SK-N-SH treated with all-trans-retinoic acid at 6 μM for 48 hours (cell line): Measurements from ENCODE around the gene GRM4.

Source experiments
- ATAC-seq: fragments of 200-7000 bp; cut with Tn5 transposase; 3 replicates; pipeline ENCODE4 v1.9.1; 2020; ENCODE audit warnings: mild to moderate bottlenecking, moderate library complexity
- BACH2 ChIP-seq: fragments of 250-450 bp; sonication (Bioruptor Pico); IDR thresholded peaks from 2 replicates; pipeline ENCODE4 v1.9.0; 2021; ENCODE audit warnings: mild to moderate bottlenecking, borderline replicate concordance
- CSDC2 ChIP-seq: fragments of 250-450 bp; sonication (Bioruptor Pico); IDR thresholded peaks from 2 replicates; pipeline ENCODE4 v1.5.0; 2020; ENCODE audit warnings: mild to moderate bottlenecking, moderate library complexity
- ESRRG ChIP-seq: fragments of 250-450 bp; sonication (Bioruptor Pico); IDR thresholded peaks from 2 replicates; pipeline ENCODE4 v1.6.1; 2021; ENCODE audit warnings: mild to moderate bottlenecking
- GLIS3 ChIP-seq: fragments of 250-450 bp; sonication (Bioruptor Pico); IDR thresholded peaks from 2 replicates; pipeline ENCODE4 v1.5.0; 2020; ENCODE audit warnings: mild to moderate bottlenecking, moderate library complexity
- ISL1 ChIP-seq: fragments of 250-450 bp; sonication (Bioruptor Pico); IDR thresholded peaks from 2 replicates; pipeline ENCODE4 v2.1.2; 2022; ENCODE audit warnings: mild to moderate bottlenecking, moderate library complexity
- OSR1 ChIP-seq: fragments of 250-450 bp; sonication (Bioruptor Pico); IDR thresholded peaks from 2 replicates; pipeline ENCODE4 v1.8.0; 2022; ENCODE audit warnings: moderate library complexity, mild to moderate bottlenecking, inconsistent platforms
- POU6F1 ChIP-seq: fragments of 250-450 bp; sonication (Bioruptor Pico); IDR thresholded peaks from 2 replicates; pipeline ENCODE4 v1.8.0; 2021; ENCODE audit warnings: low read depth, mild to moderate bottlenecking, moderate library complexity, borderline replicate concordance
- PPARA ChIP-seq: fragments of 250-450 bp; sonication (Bioruptor Pico); IDR thresholded peaks from 2 replicates; pipeline ENCODE4 v1.5.0; 2020; ENCODE audit warnings: mild to moderate bottlenecking, borderline replicate concordance
- RARB ChIP-seq: fragments of 250-450 bp; sonication (Bioruptor Pico); IDR thresholded peaks from 2 replicates; pipeline ENCODE4 v1.8.0; 2021; ENCODE audit warnings: mild to moderate bottlenecking, moderate library complexity
- SNAI2 ChIP-seq: fragments of 250-450 bp; sonication (Bioruptor Pico); IDR thresholded peaks from 2 replicates; pipeline ENCODE4 v1.5.0; 2020; ENCODE audit warnings: mild to moderate bottlenecking, moderate library complexity
- TCF4 ChIP-seq: fragments of 250-450 bp; sonication (Bioruptor Pico); IDR thresholded peaks from 2 replicates; pipeline ENCODE4 v1.8.0; 2021; ENCODE audit warnings: mild to moderate bottlenecking, moderate library complexity, borderline replicate concordance
- TOX ChIP-seq: fragments of 250-450 bp; sonication (Bioruptor Pico); IDR thresholded peaks from 2 replicates; pipeline ENCODE4 v1.8.0; 2021; ENCODE audit warnings: mild to moderate bottlenecking, moderate library complexity, borderline replicate concordance
- ZC3H10 ChIP-seq: fragments of 250-450 bp; sonication (Bioruptor Pico); IDR thresholded peaks from 2 replicates; pipeline ENCODE4 v1.5.1; 2021; ENCODE audit warnings: mild to moderate bottlenecking, moderate library complexity
- ZFP3 ChIP-seq: fragments of 250-450 bp; sonication (Bioruptor Pico); IDR thresholded peaks from 2 replicates; pipeline ENCODE4 v1.5.0; 2020; ENCODE audit warnings: mild to moderate bottlenecking, moderate library complexity
- ZFP30 ChIP-seq: fragments of 450-650 bp; formaldehyde crosslinking; IDR thresholded peaks from 2 replicates; pipeline ENCODE4 v1.5.0; 2022; ENCODE audit warnings: mild to moderate bottlenecking, moderate library complexity
- ZNF565 ChIP-seq: fragments of 450-650 bp; formaldehyde crosslinking; conservative IDR thresholded peaks from 2 replicates; pipeline ENCODE4 v1.5.0; 2020; ENCODE audit warnings: low read depth, mild to moderate bottlenecking, moderate library complexity
- ZNF70 ChIP-seq: fragments of 450-650 bp; formaldehyde crosslinking; IDR thresholded peaks from 2 replicates; pipeline ENCODE4 v1.5.0; 2020; ENCODE audit warnings: mild to moderate bottlenecking, moderate library complexity
- ZNF8 ChIP-seq: fragments of 450-650 bp; formaldehyde crosslinking; IDR thresholded peaks from 2 replicates; pipeline ENCODE4 v1.5.0; 2020; ENCODE audit warnings: mild to moderate bottlenecking, moderate library complexity
- TF ChIP-seq, protein P1 (sequence below): fragments of 250-450 bp; sonication (Bioruptor Pico); IDR thresholded peaks from 2 replicates; pipeline ENCODE4 v1.5.1; 2021; ENCODE audit warnings: mild to moderate bottlenecking, moderate library complexity
- TF ChIP-seq, protein P2 (sequence below): fragments of 250-450 bp; sonication (Bioruptor Pico); IDR thresholded peaks from 2 replicates; pipeline ENCODE4 v1.5.0; 2020; ENCODE audit warnings: mild to moderate bottlenecking, moderate library complexity
- TF ChIP-seq, protein P3 (sequence below): fragments of 250-450 bp; sonication (Bioruptor Pico); IDR thresholded peaks from 2 replicates; pipeline ENCODE4 v1.5.1; 2020; ENCODE audit warnings: low read depth, mild to moderate bottlenecking, moderate library complexity

The GRM4 gene

DNA sequence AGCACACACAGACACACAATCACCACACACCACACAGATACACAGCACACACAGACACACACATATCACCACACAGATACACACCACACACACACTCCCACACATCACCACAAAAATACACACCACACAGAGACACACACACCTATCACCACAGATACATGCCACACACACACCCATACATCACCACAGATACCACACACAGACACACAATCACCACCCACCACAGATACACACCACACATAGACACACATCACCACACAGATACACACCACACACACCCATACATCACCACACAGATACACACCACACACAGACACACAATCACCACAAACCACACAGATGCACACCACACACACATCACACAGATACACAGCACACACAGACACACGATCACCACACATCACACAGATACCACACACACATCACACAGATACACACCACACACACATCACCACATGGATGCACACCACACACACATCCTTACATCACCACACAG lies 74.0 kb downstream of the GRM4 start:
- TF ChIP-seq TOX: no peak
- TF ChIP-seq GLIS3: no peak
- TF ChIP-seq ESRRG (CRISPR knock-in tag): no peak
- TF ChIP-seq ZFP3 (CRISPR knock-in tag): no peak
- no peak for TF ChIP-seq RARB (CRISPR knock-in tag)
- TF ChIP-seq, protein P1, sequence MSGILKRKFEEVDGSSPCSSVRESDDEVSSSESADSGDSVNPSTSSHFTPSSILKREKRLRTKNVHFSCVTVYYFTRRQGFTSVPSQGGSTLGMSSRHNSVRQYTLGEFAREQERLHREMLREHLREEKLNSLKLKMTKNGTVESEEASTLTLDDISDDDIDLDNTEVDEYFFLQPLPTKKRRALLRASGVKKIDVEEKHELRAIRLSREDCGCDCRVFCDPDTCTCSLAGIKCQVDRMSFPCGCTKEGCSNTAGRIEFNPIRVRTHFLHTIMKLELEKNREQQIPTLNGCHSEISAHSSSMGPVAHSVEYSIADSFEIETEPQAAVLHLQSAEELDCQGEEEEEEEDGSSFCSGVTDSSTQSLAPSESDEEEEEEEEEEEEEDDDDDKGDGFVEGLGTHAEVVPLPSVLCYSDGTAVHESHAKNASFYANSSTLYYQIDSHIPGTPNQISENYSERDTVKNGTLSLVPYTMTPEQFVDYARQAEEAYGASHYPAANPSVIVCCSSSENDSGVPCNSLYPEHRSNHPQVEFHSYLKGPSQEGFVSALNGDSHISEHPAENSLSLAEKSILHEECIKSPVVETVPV (CRISPR knock-in tag): no peak
- TF ChIP-seq SNAI2 (CRISPR knock-in tag): no peak
- TF ChIP-seq, protein P2, sequence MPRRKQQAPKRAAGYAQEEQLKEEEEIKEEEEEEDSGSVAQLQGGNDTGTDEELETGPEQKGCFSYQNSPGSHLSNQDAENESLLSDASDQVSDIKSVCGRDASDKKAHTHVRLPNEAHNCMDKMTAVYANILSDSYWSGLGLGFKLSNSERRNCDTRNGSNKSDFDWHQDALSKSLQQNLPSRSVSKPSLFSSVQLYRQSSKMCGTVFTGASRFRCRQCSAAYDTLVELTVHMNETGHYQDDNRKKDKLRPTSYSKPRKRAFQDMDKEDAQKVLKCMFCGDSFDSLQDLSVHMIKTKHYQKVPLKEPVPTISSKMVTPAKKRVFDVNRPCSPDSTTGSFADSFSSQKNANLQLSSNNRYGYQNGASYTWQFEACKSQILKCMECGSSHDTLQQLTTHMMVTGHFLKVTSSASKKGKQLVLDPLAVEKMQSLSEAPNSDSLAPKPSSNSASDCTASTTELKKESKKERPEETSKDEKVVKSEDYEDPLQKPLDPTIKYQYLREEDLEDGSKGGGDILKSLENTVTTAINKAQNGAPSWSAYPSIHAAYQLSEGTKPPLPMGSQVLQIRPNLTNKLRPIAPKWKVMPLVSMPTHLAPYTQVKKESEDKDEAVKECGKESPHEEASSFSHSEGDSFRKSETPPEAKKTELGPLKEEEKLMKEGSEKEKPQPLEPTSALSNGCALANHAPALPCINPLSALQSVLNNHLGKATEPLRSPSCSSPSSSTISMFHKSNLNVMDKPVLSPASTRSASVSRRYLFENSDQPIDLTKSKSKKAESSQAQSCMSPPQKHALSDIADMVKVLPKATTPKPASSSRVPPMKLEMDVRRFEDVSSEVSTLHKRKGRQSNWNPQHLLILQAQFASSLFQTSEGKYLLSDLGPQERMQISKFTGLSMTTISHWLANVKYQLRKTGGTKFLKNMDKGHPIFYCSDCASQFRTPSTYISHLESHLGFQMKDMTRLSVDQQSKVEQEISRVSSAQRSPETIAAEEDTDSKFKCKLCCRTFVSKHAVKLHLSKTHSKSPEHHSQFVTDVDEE (CRISPR knock-in tag): no peak
- TF ChIP-seq ISL1 (CRISPR knock-in tag): no peak
- TF ChIP-seq ZNF8: no peak
- TF ChIP-seq, protein P3, sequence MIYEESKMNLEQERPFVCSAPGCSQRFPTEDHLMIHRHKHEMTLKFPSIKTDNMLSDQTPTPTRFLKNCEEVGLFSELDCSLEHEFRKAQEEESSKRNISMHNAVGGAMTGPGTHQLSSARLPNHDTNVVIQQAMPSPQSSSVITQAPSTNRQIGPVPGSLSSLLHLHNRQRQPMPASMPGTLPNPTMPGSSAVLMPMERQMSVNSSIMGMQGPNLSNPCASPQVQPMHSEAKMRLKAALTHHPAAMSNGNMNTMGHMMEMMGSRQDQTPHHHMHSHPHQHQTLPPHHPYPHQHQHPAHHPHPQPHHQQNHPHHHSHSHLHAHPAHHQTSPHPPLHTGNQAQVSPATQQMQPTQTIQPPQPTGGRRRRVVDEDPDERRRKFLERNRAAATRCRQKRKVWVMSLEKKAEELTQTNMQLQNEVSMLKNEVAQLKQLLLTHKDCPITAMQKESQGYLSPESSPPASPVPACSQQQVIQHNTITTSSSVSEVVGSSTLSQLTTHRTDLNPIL (CRISPR knock-in tag): no peak
- no peak for TF ChIP-seq BACH2 (CRISPR knock-in tag)
- TF ChIP-seq TCF4 (CRISPR knock-in tag): no peak
- TF ChIP-seq ZNF70 (CRISPR knock-in tag): no peak
- no peak for TF ChIP-seq POU6F1 (CRISPR knock-in tag)
- no peak for TF ChIP-seq PPARA (CRISPR knock-in tag)
- TF ChIP-seq ZFP30: no peak
- TF ChIP-seq CSDC2 (CRISPR knock-in tag): no peak
- no peak for TF ChIP-seq ZC3H10 (CRISPR knock-in tag)
- no peak for TF ChIP-seq ZNF565 (CRISPR knock-in tag)
- ATAC-seq: no peak

DNA sequence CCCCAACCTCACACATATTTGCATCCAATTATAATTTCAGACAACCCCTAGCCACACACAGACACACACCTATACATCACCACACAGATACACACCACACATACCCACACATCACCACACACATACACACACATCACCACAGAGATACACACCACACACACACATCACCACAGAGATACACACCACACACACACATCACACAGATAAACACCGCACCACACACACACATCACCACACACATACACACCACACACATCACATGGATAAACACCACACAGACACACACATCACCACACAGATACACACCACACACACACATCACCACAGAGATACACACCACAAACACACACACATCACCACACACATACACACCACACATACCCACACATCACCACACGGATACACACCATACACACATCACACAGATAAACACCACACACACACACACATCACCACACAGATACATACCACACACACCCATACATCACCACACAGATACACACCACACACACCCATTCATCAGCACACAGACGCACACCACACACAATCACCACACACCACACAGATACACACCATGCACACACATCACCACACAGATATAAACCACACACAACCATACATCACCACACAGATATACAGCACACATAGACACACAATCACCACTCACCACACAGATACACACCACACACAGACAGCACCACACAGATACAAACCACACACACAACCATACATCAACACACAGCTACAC lies 74.6 kb downstream of the GRM4 start:
- no peak for TF ChIP-seq PPARA (CRISPR knock-in tag)
- TF ChIP-seq, protein P3 (CRISPR knock-in tag): no peak
- TF ChIP-seq GLIS3: no peak
- no peak for TF ChIP-seq OSR1 (CRISPR knock-in tag)
- TF ChIP-seq BACH2 (CRISPR knock-in tag): no peak
- no peak for TF ChIP-seq TCF4 (CRISPR knock-in tag)
- no peak for ATAC-seq
